Stimulated activated CD4-positive, alpha-beta T cell treated with anti-CD3 and anti-CD28 coated beads, Interleukin-15, amount 100 ng/mL, for 1 hour (primary cell): ENCODE data around the gene SLC25A30.
"Not testable (repeated sequence)": the region's sequence is repeated elsewhere in the genome, so short reads cannot be mapped to it uniquely, and the experiment has no call there.

ENCODE experiments used
- DNase-seq, 2 donors: peaks; one replicate each; pipeline ENCODE4 v3.0.0-alpha.2; 2020; ENCODE audit warnings: low read depth in 1 of 2, low spot score in 1 of 2

The SLC25A30 gene

DNA sequence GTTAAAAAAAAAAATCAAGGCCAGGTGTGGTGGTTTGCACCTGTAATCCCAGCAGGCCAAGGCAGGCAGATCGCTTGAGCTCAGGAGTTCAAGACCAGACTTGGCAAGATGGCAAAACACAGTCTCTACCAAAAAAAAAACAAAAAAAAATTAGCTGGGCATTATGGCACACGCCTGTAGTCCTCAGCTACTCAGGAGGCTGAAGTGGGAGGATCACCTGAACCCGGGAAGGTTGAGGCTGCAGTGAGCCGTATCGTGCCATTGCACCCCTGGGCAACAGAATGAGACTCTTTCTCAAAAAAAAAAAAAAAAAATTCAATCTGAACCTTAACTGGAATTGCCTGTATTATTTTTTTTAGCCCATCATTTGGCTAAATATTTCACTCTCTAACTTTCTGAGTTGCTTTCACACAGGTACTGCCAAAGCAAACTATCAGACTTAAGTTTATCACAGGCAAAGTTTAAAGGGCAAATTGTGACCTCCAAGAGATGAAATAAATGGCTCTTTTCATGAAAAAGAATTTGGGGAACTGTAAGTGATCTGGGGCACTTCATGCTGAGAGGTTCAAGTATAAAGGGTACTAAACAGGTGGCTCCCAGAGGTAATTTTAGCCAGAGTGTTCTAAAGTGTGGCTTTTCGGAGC, 14.7 kb upstream of the SLC25A30 start:
- no peak for DNase-seq

DNA sequence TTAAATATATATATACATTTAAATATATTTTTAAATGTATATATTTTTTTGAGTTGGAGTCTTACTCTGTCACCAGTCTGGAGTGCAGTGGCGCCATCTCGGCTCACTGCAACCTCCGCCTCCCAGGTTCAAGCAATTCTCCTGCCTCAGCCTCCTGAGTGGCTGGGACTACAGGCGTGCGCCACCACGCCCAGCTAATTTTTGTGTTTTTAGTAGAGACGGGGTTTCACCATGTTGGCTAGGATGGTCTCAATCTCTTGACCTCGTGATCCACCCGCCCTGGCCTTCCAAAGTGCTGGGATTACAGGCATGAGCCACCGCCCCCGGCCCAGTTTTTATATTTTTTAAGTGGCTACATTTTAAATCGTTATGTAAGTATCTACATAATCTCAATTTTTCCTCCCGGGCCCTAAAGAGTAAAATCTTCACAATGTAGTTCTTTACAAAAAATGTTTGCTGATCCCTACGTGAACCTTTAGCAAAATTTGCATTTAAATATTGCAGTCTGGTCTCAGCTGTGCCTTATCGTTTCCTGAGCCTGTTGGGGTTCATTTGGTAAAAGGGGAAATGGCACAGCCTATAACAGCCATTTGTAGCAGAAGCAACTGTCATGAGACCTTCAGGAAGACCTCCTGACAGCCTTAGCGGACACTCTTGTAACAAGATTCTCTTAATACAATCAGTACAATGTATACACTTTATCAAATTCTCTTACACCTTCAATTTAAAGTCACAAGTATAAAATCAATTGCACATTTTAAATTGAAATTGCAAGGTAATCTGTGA, 8.1 kb upstream of the SLC25A30 start:
- not testable (repeated sequence) for DNase-seq

DNA sequence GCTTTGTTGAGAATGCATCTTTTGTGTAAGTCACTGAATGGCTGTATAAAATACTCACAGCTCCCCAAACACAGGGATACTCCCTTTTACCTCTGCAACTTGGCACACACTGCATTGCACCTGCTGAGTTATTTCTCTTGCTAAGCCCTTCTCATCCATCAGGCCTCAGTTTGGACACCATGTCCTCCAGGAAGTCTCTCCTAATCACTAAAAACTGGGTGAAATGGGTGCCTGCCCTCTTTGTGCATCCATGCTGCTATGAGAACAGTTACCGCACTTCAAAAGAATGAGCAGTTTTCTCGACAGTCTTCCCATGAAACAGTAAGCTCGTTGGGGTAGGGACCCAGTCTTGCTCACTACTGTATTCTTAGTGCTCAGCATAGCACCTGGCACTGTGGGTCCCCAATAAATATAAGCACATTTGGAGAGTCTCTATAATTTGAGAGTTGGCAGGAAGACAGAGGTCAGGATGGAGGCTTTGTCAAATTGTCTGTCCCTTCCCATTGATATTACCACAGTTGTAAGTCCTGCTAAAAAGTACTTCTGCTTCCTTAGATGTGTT, 4.6 kb upstream of the SLC25A30 start:
- DNase-seq: no peak

DNA sequence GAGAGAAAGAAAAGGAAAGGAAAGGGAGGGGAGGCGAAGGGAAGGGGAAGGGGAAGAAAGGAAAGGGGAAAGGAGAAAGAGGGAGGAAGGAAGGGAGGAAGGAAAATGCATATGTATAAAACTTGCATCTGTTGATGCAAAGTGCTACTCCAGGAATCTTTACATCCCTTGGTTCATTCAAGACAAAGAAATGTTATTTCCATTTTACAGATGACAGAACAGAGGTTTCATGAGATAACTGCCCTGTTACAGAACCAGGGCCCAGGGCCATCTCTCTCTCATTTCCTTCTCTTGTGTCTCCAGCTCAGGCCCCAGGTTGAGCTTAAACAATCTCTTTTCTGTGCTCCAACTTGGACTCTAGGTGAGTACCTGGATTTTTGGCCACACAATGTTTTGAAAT, 1.8 kb upstream of the SLC25A30 start:
- DNase-seq: no peak

DNA sequence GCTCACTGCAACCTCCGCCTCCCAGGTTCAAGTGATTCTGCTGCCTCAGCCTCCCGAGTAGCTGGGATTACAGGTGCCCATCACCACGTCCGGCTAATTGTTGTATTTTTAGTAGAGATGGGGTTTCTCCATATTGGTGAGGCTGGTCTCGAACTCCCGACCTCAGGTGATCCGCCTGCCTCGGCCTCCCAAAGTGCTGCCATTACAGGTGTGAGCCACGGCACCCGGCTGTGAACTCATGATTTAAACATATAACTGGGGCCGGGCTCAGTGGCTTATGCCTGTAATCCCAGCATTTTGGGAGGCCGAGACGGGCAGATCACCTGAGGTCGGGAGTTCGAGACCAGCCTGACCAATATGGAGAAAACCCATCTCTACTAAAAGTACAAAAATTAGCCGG, 1.2 kb upstream of the SLC25A30 start:
- DNase-seq: not testable (repeated sequence)

DNA sequence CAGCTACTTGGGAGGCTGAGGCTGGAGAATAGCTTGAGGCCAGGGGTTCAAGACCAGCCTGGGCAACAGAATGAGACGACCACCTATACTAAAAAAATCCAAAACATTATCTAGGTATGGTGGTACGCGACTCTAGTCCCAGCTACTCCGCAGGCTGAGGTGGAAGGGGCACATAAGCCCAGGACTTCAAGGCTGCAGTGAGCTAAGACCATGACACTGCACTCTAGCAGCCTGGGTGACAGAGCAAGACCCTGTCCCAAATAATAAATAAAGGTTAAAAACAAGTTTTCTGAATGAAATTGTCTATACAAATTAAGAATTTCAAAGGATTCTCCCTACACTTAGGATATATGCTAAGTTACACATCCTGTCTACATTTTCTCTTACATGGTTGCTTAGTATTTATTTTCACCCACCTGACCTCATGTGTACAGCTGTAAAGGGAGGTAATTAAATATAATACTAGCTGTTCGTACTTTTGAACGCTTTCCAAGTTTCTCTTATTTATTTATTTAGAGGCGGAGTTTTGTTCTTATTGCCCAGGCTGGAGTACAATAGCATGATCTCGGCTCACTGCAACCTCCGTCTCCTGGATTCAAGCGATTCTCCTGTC, 1.6 kb downstream of the SLC25A30 start:
- no peak for DNase-seq

DNA sequence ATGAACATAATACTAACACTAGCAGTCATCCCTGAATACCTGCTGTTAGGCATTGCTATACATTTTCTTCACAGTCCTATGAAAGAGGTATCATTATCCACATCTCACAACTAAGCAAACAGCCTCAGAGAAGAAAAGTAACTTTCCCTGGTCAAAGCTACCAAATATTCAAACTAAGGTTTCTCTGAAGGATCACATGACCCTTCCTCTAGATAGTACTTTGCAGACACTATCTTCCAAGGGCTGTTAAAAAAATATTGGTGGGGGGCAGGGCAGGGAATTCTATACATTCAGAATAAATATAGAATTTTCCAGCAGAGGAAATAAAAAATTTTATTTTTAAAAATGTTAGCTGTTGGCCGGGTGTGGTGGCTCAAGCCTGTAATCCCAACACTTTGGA, 3.1 kb downstream of the SLC25A30 start:
- DNase-seq: no peak

DNA sequence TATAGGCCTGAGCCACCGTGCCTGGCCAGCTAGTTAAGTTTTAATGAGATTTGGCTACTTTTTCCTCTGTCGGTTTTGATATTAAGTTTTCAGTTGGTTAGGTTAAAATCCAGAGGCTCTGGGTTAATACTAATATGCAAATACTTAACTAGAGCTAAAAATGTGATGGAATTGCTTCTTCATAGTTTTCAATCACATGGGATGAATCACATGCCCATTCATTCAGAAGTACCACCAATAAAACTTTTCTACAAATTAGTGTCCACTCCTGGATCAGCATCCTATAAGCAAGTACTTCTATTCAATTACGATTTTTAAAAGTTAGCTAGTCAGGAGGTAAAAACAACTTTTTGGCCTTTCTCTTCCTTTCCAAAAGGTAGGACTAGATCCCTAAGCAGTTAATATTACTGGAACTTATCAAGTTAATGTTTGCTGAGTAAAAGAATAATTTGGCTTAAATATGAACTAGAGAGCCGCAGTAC, 4.3 kb downstream of the SLC25A30 start:
- DNase-seq: no peak

DNA sequence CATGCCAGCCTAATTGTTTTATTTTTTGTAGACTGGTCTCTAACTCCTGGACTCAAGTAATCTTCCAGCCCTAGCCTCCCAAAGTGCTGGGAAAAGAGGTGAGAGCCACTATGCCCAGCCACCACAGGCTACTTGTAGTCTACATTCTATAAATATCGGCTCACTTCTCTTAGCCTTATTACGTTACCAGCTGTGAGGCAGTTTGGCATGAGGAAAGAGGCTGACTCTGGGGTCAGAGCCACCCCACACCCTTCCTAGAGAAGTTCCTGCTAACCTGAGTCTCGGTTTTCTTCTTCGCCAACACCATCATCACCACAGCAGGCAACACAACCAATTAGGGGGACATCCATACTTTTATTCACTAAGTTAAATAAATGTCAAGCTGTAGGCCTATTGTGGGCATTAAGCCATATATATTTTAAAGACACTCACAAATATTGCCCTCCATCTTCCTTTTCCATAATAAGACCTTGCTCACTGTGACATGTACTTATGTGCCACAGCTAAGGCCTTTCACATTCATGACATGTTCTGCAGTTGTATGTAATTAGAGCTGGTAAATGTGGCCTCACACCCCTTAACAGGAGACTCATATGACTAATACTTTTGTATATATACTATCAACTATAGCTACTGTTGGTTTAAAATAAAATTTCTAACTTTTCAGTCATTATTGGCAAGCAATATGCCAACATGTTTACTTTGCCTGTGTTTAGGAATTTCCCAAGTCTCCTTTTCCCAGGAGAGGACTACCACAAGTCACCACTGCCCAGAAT, 5.7 kb downstream of the SLC25A30 start:
- DNase-seq: no peak

DNA sequence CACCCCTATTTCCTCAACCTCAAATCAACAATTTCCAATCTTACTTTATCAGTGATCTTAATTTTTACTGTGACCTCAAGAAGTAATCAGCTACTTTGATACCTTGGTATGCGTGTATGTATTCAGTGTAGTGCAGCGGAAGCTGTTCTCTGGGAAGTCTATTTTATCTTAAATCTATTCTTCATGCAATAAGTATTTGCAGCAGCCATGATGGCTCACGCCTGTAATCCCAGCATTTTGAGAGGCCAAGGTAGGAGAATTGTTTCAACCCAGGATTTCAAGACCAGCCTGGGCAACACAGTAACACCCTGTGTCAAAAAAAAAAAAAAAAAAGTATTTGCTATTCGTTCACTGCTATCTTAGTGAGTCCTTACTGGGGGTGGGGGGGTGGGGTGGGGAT, 6.5 kb downstream of the SLC25A30 start:
- DNase-seq: no peak

DNA sequence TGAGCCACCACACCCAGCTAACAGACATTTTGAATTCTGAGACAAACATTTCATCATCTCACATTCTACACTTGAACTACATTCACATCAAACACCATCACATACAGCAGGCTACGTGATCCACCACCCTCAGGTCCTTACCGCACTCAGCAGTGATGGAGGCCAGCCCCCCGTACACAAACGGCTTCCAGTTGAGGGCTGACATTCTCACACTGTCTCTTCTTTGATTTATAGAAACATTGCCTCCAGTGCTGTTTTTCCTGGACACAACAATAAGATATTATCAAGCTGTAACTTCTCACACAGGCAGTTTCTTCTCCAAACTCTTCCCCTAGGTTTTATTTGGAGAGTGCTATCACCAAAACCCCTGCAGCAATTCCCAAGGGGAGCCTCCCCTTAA, 7.0 kb downstream of the SLC25A30 start:
- no peak for DNase-seq

DNA sequence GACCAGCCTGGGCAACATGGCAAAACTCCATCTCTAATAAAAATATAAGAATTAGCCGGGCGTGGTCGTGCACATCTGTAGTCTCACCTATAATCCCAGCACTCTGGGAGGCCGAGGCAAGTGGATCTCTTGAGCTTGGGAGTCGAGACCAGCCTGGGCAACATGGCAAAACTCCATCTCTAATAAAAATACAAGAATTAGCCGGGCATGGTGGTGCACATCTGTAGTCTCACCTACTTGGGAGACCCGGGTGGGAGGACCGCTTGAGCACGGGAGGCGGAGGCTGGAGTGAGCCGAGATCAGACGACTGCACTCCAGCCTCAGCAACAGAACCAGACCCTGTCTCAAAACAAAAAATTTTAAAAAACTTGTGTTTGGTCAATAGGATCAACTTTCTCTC, 7.7 kb downstream of the SLC25A30 start:
- no peak for DNase-seq

DNA sequence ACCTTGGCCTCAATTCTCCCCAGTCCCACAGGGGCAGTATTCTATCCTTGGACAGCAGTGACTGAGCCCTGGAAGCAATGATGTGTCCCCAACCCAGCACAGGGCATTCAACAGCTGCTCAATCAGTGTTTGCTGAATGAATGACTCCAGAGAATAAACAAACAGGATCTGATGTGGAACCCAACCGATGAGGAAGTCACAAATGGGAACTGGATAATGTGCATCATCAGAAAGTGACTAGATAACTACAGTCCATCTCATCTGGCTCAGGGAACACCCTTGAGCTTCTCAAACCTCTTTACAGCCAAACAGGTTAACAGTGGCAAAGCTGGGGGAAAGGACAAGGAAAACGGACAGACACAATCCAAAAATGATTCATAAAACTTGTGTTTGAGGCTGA, 8.2 kb downstream of the SLC25A30 start:
- no peak for DNase-seq

DNA sequence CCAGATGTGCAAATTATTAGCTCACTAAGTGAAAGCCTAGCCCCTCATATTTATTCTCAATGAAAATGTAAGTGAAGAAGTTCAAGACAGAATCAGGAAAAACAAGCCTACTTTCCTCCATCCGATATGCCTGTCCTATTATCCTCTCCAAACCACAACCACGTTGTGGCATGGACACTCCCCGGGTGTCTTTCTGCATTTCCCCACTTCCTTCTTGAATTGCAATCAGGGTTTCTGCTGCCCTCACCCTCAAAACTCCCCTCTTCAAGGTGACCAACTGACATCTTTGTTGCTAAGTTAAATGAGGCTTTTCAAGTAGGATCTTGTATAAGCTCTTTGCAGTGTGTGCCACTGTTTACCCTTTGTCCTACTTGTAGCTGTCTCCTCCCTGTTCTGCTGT, 11.8 kb downstream of the SLC25A30 start:
- no peak for DNase-seq

DNA sequence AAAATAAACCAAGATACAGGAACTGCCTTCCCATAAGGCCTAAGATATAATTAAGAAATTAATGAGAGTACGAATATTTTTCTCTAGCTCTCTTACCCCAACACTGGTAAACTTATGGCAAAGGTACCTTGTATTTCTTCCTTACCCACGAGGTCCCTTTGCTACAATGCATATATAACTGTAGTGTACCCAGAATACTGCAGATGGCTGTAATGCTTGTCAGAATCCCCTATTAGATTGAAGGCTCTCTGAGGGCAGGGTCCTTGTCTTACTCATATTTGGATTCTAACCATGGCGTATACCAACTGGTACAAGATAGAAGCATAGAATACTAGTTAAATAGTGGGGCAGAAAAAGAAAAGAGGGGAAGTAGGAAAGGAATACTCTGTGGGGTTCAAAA, 15.1 kb downstream of the SLC25A30 start:
- no peak for DNase-seq

DNA sequence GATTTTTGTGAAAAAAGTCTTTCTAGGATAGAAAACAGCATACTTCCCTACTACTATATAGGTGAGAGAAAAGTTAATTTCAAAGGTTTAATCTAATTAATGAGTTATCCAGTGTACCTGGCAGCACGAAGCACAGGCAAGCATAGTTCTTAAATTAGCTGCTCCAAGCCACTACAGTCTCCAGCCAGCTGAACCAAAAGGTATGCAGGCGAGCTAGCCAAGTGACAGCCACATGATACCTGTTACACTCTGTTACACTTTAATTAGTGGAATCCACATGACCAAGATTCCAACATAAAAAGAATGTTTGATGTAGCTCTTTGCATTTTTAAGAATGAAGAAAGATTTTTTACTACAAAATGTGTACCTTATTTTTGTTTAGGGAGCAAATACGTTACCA, 15.5 kb downstream of the SLC25A30 start:
- DNase-seq: no peak

DNA sequence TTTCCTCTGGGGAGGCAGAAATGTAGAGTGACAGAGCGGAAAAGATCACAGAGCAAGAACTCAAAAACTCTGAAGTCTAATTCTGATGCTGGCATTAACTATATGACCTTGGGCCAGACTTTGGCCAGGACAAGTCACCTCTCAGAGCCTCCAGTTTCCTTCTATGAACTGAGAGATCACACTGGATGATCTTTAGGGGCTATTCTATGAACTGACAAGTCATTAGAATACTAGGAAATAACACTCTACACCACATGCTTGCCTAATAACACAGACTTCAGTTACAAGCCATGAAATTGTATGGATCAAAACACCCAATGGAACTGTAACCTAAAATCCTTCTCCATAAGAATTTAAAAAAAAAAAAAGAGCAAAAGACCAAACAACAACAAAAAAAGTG, 16.9 kb downstream of the SLC25A30 start:
- no peak for DNase-seq

DNA sequence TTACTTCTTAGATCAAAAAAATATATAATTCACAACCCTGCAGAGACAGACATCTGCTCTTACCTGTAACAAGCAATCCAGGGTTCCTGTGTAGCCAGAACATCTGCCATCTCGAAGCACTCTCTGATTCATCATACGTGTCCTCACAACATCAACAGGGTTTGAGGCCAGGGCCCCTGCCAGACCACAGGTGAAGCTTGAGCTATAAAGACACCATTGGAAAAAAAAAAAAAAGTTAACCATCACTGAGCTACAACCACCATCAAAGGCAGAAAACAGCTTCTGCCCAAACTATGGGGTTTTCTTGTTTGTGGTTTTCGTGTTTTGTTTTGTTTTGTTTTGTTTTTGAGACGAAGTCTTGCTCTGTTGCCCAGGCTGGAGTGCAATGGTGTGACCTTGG, 19.3 kb downstream of the SLC25A30 start:
- no peak for DNase-seq

DNA sequence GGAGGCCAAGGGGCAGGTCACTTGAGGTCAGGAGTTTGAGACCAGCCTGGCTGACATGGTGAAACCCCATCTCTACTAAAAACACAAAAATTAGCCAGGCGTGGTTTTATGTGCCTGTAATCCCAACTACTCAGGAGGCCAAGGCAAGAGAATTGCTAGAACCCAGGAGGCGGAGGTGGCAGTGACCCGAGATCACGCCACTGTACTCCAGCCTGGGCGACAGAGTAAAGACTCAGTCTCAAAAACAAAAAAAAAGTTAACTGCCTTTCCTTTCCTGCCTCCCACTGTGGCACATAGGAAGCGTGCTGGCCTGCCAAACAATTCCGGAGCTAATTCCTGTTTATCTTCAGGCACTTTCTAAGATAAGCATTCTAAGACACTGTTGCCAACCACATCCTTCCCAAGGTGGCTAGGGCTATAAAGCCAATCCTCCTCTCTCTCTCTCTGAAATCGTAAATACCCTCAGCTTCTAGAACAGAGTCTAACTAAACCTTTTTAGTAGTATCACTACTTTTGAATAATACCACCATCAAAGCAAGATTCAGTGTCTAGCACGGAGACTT, 21.6 kb downstream of the SLC25A30 start:
- DNase-seq: no peak

DNA sequence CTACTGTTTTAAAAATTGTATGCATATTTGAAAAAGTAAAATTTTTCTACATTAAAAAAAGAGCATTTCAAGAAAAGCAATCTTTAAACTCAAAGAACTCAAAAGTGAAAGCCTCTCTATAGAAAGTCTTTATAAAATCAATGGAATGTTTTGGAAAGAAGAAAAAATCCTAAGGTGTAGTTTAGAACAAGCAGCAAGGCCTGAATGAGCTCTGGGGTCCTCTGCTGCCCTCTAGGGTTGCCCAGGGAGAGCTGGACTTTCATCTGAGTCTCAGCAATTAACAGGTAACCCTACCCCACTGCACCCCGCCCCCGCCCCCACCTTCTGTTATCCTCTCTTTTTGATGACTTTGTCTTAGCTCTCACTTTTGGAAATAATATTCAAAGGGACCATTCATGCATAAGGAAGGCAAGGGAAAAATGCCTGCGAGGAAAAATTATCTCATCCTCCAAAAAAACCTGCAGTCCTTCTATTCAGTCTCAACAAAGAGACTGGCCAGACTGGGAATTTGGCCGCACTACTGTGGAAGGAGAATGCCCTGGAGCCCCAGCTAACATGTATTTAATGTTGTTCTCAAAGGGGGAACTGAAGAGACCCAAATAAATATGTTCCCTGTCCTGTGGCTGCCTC, 24.1 kb downstream of the SLC25A30 start:
- DNase-seq: no peak

DNA sequence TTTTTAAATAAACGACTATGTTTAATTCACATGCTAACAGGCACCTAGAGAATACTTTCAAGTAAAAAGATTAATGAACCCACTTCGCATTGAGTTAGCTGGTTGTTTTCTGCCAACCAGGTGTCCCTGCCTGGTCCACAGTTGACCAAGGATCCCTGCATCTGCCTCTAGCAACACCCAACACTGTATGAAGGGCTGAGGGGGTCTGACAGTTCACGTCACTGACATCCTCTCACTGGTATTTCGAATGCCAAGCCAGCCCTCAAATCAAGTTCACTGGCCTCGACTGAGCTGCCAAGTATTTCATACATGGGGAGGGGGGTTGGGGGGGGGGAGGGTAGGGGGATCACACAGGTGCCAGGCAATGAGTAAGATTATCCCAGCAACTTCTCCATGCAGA, 25.4 kb downstream of the SLC25A30 start:
- no peak for DNase-seq
